Loucy (cell line): ENCODE results near the gene GCH1.
"Not testable (repeated sequence)": the region's sequence is repeated elsewhere in the genome, so short reads cannot be mapped to it uniquely, and the experiment has no call there.

ENCODE experiments used
- EZH2phosphoT487 ChIP-seq: fragments of 200-600 bp; IDR thresholded peaks from 2 replicates; pipeline ENCODE4 v1.6.1; 2018; ENCODE audit warnings: antibody characterized with exemption, mild to moderate bottlenecking, moderate library complexity, borderline replicate concordance
- TF ChIP-seq, protein P1 (sequence below): fragments of 200-600 bp; sonication (generic); conservative IDR thresholded peaks from 2 replicates; pipeline ENCODE4 v1.5.1; 2014; ENCODE audit warnings: mild to moderate bottlenecking, antibody characterized with exemption, low read length

DNA sequence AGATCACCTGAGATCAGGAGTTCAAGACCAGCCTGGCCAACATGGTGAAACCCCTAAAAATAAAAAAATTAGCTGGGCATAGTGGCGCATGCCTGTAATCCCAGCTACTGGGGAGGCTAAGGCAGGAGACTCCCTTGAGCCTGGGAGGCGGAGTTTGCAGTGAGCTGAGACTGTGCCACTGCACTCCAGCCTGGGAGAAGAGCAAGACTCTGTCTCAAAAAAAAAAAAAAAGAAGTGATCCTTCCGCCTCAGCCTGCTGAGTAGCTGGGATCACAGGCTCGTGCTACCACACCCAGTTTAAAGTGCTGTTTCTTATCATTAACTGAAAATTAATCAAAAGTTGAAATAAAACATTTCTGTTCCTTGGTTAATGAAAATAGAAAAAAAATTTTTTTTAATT is 6.3 kb upstream of the GCH1 start:
- TF ChIP-seq, protein P1, sequence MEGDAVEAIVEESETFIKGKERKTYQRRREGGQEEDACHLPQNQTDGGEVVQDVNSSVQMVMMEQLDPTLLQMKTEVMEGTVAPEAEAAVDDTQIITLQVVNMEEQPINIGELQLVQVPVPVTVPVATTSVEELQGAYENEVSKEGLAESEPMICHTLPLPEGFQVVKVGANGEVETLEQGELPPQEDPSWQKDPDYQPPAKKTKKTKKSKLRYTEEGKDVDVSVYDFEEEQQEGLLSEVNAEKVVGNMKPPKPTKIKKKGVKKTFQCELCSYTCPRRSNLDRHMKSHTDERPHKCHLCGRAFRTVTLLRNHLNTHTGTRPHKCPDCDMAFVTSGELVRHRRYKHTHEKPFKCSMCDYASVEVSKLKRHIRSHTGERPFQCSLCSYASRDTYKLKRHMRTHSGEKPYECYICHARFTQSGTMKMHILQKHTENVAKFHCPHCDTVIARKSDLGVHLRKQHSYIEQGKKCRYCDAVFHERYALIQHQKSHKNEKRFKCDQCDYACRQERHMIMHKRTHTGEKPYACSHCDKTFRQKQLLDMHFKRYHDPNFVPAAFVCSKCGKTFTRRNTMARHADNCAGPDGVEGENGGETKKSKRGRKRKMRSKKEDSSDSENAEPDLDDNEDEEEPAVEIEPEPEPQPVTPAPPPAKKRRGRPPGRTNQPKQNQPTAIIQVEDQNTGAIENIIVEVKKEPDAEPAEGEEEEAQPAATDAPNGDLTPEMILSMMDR = not testable (repeated sequence)
- TF ChIP-seq EZH2phosphoT487 = not testable (repeated sequence)
